Fibroblast of lung (primary cell): ENCODE data around the gene RBM38. TPM values are rescaled to one million over a fixed set of nuclear protein-coding genes. Genes with fewer than 3 reads are reported as not detected.

Experiments used
- DNase-seq, 2 donors: peaks; one replicate each; pipeline versions ENCODE4 v3.0.0 to v3.0.0-alpha.2; 2010; ENCODE audit warnings: low read depth in 2 of 2
- H2AFZ ChIP-seq: 2 replicates; pipeline ENCODE4 v1.5.1; 2012; ENCODE audit warnings: low read length, control low read depth, inconsistent platforms
- H3K27ac ChIP-seq: 2 replicates; pipeline ENCODE4 v1.5.1; 2011; ENCODE audit warnings: low read length, control low read depth; ENCODE audit not compliant: insufficient read depth
- H3K27me3 ChIP-seq: 2 replicates; pipeline ENCODE4 v1.5.1; 2011; ENCODE audit warnings: mild to moderate bottlenecking, low read length; ENCODE audit not compliant: control insufficient read depth, insufficient read depth
- H3K36me3 ChIP-seq: 2 replicates; pipeline ENCODE4 v1.5.1; 2011; ENCODE audit warnings: low read length; ENCODE audit not compliant: control insufficient read depth, insufficient read depth
- H3K4me1 ChIP-seq: 2 replicates; pipeline ENCODE4 v1.5.1; 2011; ENCODE audit warnings: low read length; ENCODE audit not compliant: control insufficient read depth, insufficient read depth; ENCODE audit errors: extremely low read depth
- H3K4me2 ChIP-seq: 2 replicates; pipeline ENCODE4 v1.5.1; 2011; ENCODE audit warnings: low read length, control low read depth; ENCODE audit not compliant: insufficient read depth; ENCODE audit errors: extremely low read depth
- H3K4me3 ChIP-seq, 4 experiments: fragments of 200-600 bp in 1 of 4; sonication (generic) in 1 of 4; replicated peaks in 1 of 4; 2 replicates each; pipeline ENCODE4 v1.5.1; 2011 to 2016; ENCODE audit warnings: low read length in 4 of 4, low read depth in 3 of 4, mild to moderate bottlenecking in 3 of 4, control low read depth in 2 of 4, inconsistent platforms in 1 of 4, mixed read lengths in 1 of 4; ENCODE audit not compliant: insufficient read depth in 1 of 4; ENCODE audit errors: control extremely low read depth in 1 of 4
- H3K79me2 ChIP-seq: 2 replicates; pipeline ENCODE4 v1.5.1; 2012; ENCODE audit warnings: mild to moderate bottlenecking, low read length, inconsistent platforms; ENCODE audit not compliant: control insufficient read depth, insufficient read depth
- H3K9ac ChIP-seq: 2 replicates; pipeline ENCODE4 v1.5.1; 2011; ENCODE audit warnings: mild to moderate bottlenecking, low read length, control low read depth; ENCODE audit not compliant: insufficient read depth
- H3K9me3 ChIP-seq: 2 replicates; pipeline ENCODE4 v1.5.1; 2012; ENCODE audit warnings: low read depth, low read length; ENCODE audit not compliant: control insufficient read depth, insufficient read depth
- H4K20me1 ChIP-seq: 2 replicates; pipeline ENCODE4 v1.5.1; 2011; ENCODE audit warnings: low read length; ENCODE audit not compliant: control insufficient read depth, insufficient read depth; ENCODE audit errors: extremely low read depth
- EZH2 ChIP-seq: IDR thresholded peaks from 2 replicates; pipeline ENCODE4 v1.5.1; 2012; ENCODE audit warnings: low read length, control low read depth, mild to moderate bottlenecking; ENCODE audit errors: missing control alignments
- polyA plus RNA-seq, 2 donors: library from polyadenylated mRNA; depleted of rRNA in 1 of 2; stranded (reverse) in 1 of 2; unstranded in 1 of 2; fragments of >200 nt; gene quantifications; 2 replicates each; pipeline ENCODE4 v1.2.1, GENCODE V29; 2011 to 2012; ENCODE audit warnings: missing spikeins in 1 of 2
- total RNA-seq: library from RNA; depleted of rRNA; stranded (reverse); fragments of >200 nt; gene quantifications from 2 replicates; pipeline ENCODE4 v1.2.1, GENCODE V29; 2014
- TF ChIP-seq, protein P1 (sequence below), 2 donors: IDR thresholded peaks in 1 of 2; conservative IDR thresholded peaks in 1 of 2; 1 replicate in 1 of 2; 2 replicates in 1 of 2; pipeline ENCODE4 v1.5.1; 2011 to 2012; ENCODE audit warnings: low read length in 2 of 2, control low read depth in 1 of 2, inconsistent platforms in 1 of 2, low read depth in 1 of 2, mild to moderate bottlenecking in 1 of 2

Gene RBM38
- total and polyA plus RNA-seq, 2 donors (not counting 1 experiment from before 2014, with no cell fraction given), result 3.9 to 7.9 TPM

DNA sequence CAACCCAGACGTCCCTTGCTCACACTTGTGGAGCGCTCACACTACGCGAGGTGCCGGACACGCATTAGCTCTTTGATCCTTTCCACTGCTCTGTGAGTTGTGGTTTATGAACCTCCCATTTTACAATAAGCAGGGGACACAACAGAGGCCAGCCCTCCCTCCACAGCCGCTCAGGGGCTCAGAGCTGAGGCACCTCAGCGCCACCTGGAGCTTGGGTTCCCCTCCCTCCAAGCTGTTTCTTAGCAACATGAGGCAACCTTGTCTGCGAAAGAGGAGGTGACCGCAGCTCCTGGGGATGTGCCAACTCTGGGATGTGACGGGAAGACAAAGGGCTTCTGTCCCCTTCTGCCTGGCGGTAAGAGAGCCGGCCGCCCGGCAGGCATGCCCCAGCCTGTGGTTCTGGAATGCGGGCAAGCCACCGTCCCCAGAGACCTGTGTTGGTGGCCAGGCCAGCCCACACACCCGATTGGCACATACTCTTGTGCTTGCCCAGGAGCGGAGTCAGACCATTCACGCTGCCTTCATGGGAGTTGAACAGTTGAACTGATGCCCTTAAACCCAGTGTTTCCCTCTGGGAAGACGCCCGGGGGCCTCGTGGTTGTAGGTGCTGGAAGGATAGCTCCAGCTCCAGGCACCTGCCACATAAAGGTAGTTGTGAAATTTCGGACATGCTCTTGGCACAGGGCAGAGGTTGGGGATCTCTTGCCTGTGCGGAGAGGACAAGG, 44.5 kb downstream of the RBM38 start:
- peak in 1 of 2 donors; percentile 60 for DNase-seq
- H3K4me3 ChIP-seq, result no peak overlapping the region
- H3K9me3 ChIP-seq, result no peaks in the 10 kb centered on the region
- no peaks in the 10 kb centered on the region for H3K36me3 ChIP-seq
- H2AFZ ChIP-seq, result no peak overlapping the region
- H3K79me2 ChIP-seq, result no peaks in the 10 kb centered on the region
- no peak overlapping the region for H3K4me2 ChIP-seq
- no peak overlapping the region for H3K9ac ChIP-seq
- H3K27ac ChIP-seq, result no peak overlapping the region
- H4K20me1 ChIP-seq, result no peaks in the 10 kb centered on the region
- H3K4me1 ChIP-seq, result no peaks in the 10 kb centered on the region
- TF ChIP-seq EZH2, result no peak
- TF ChIP-seq, protein P1, sequence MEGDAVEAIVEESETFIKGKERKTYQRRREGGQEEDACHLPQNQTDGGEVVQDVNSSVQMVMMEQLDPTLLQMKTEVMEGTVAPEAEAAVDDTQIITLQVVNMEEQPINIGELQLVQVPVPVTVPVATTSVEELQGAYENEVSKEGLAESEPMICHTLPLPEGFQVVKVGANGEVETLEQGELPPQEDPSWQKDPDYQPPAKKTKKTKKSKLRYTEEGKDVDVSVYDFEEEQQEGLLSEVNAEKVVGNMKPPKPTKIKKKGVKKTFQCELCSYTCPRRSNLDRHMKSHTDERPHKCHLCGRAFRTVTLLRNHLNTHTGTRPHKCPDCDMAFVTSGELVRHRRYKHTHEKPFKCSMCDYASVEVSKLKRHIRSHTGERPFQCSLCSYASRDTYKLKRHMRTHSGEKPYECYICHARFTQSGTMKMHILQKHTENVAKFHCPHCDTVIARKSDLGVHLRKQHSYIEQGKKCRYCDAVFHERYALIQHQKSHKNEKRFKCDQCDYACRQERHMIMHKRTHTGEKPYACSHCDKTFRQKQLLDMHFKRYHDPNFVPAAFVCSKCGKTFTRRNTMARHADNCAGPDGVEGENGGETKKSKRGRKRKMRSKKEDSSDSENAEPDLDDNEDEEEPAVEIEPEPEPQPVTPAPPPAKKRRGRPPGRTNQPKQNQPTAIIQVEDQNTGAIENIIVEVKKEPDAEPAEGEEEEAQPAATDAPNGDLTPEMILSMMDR (conservative IDR thresholded peaks at IDR 0.05 in 1 of 2, IDR thresholded peaks at IDR 0.05 in 1 of 2; ENCODE audit: low read depth in 1 of 2, low read length in 2 of 2), result no peak
- H3K27me3 ChIP-seq, result no peaks in the 10 kb centered on the region

DNA sequence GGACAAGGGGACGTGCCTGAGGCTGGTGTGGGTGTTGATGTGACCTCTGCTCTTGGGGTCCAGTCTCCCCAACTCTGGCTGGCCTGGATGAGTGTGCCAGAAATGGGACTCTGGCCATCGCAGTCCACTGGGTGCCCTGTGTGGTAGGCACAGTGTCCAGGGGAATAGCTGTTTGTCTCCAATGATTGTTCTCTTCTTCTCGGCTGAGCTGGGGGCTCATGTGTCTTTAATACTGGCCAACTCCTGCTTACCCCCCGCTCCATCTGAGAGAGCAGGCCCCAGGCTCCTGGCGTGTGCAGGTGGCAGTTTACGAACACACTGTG, 45.0 kb downstream of the RBM38 start:
- Histone ChIP-seq H3K4me2 (no peak overlapping the region), H3K27ac (no peak overlapping the region), H4K20me1 (no peaks in the 10 kb centered on the region), H3K9me3 (no peaks in the 10 kb centered on the region), H3K9ac (no peak overlapping the region), H3K79me2 (no peaks in the 10 kb centered on the region), H3K4me3 (no peak overlapping the region), H3K27me3 (no peaks in the 10 kb centered on the region), H3K4me1 (peaks cover 5% of the 10 kb centered on the region), H3K36me3 (no peaks in the 10 kb centered on the region), H2AFZ (no peak overlapping the region)
- no peak for TF ChIP-seq EZH2
- TF ChIP-seq, protein P1 (conservative IDR thresholded peaks at IDR 0.05 in 1 of 2, IDR thresholded peaks at IDR 0.05 in 1 of 2; ENCODE audit: low read depth in 1 of 2, low read length in 2 of 2), result no peak
- DNase-seq, result no peak

DNA sequence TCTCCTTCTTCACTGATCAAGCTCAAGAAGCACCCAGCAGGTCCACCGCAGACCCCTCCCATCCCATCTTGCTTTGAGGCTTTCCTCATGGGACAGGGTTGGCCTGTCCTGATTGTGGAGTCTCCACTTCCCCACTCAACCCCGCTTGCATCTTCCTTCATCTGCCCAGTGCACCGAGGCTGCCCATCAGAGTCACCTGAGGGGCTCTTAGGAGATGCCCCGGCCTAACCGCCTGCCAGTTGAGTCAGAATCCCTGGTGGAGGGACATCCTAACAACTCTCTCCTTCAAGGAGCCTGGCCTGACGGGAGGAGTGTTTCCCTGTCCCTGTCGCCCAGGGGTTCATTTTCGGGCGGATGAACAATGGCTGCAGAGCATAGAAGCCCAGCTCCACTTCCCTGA, 46.1 kb downstream of the RBM38 start:
- Histone ChIP-seq H3K9me3 (no peaks in the 10 kb centered on the region), H3K9ac (no peak overlapping the region), H3K4me3 (no peak overlapping the region), H3K4me2 (no peak overlapping the region), H3K27ac (no peak overlapping the region), H3K27me3 (no peaks in the 10 kb centered on the region), H3K4me1 (peaks cover 7% of the 10 kb centered on the region), H2AFZ (no peak overlapping the region), H3K79me2 (no peaks in the 10 kb centered on the region), H4K20me1 (no peaks in the 10 kb centered on the region), H3K36me3 (no peaks in the 10 kb centered on the region)
- no peak for TF ChIP-seq EZH2
- TF ChIP-seq, protein P1 (conservative IDR thresholded peaks at IDR 0.05 in 1 of 2, IDR thresholded peaks at IDR 0.05 in 1 of 2; ENCODE audit: low read depth in 1 of 2, low read length in 2 of 2), result no peak
- DNase-seq, result no peak
